ENCODE data around the gene ATP2A1.
A peak's percentile ranks its signal among the peaks of the same experiment; 100 is the strongest.
"Not testable (repeated sequence)": the region's sequence is repeated elsewhere in the genome, so short reads cannot be mapped to it uniquely, and the experiment has no call there.

The ATP2A1 gene

GRCh38 chr16:28859326-28859725, 19.0 kb upstream of the ATP2A1 start:
- no peak for DNase-seq (ENCODE audit: low read depth)

- DNase-seq (ENCODE audit: low read depth), result no peak
These were observed 14.1 kb upstream of the ATP2A1 start for GRCh38 chr16:28863929-28864793.

DNA sequence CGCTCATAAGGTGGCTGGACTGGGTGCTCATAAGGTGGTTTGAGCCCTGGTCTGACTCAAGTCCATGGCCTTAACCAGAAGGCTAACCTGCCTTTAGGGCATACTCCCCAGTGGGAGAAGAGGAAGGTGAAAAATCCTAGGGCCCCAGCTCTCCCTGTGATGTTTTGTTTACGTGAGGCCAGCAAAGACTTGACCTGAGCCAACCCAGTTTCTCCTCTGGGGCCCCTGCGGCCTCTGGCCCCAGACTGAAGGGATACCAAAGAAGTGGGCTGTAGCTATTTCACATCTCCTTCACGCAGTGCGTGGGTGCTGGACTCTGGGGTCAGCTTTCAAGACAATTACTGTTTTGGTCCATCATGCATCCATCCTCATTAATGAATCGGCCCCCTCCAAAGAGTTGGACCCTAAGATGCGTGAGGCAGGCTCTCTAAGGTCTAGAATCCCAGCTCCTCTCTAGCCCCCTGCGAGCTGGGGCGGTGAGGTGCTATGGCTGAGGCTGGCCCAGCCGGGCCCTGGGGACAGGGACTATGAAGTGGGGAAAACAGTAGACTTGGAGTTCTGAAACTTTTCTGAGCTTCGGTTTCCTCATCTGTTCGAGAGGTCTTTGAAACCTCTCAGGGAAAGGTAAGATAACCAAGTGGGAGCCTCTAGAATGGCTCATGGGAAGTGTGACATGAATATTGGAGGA, 13.1 kb upstream of the ATP2A1 start:
- DNase-seq (ENCODE audit: low read depth), result no peak

GRCh38 chr16:28865722-28866453, 12.4 kb upstream of the ATP2A1 start:
- DNase-seq (ENCODE audit: low read depth), result no peak

DNA sequence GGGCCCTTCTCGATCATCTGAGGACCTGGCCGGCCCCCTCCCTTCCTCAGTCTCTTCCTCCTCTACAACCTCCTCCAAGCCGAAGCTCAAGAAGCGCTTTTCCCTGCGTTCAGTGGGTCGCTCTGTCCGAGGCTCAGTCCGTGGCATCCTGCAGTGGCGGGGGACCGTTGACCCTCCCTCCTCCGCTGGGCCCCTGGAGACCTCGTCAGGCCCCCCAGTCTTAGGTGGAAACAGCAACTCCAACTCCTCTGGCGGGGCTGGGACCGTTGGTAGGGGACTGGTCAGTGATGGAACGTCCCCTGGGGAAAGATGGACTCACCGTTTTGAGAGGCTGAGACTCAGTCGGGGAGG, 11.9 kb upstream of the ATP2A1 start:
- DNase-seq (ENCODE audit: low read depth), result no peak

DNA sequence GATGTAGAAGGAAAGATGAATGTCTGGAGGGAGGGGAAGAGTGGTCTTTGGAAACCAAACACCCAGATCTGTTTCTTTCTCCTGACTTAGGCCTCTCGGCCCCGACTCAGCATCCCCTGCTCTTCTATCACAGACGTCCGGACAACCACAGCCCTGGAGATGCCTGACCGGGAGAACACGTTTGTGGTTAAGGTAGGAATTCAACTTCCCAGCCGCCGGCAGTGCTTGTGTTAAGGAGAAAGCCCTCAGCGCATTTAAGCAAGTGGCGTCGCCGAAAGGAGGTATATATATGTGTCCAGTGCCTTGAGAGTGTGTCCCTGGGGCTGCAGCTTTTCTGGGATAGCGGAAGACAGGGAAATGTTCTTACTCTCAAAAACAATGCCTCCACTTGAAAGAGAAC, 11.0 kb upstream of the ATP2A1 start:
- DNase-seq (ENCODE audit: low read depth), result no peak

- DNase-seq (ENCODE audit: low read depth), result not testable (repeated sequence)
These were observed 10.6 kb upstream of the ATP2A1 start for GRCh38 chr16:28867646-28868045.

GRCh38 chr16:28869201-28869600, 9.1 kb upstream of the ATP2A1 start:
- DNase-seq (ENCODE audit: low read depth), result no peak

- no peak for DNase-seq (ENCODE audit: low read depth)
These were observed 5.3 kb upstream of the ATP2A1 start for GRCh38 chr16:28872952-28873351.

DNA sequence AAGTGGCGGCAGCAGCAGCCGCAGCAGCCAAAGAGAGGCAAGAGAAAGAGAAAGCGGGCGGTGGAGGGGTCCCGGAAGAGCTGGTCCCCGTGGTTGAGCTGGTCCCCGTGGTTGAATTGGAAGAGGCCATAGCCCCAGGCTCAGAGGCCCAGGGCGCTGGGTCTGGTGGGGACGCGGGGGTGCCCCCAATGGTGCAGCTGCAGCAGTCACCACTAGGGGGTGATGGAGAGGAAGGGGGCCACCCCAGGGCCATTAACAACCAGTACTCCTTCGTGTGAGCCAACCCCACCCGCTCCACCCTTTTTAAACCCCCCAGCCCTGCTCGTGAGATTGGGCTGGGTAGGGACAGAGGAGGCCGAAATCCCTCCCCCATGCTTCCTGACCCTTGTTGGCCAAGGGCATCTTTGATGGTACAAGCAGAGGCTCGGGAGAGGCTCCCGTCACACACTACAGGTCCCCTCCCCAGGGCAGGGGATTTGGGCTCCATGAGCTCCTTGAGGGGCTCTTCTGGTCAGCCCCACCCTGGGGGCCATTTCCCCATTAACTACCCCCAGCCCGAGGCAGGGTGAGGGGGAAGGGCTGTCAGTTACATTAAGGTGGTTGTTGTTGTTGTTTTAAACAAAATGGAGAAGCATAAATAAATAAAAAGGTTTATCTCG, 4.6 kb upstream of the ATP2A1 start:
- DNase-seq (ENCODE audit: low read depth), result peak; percentile 34

- DNase-seq (ENCODE audit: low read depth), result no peak
These were observed 3.9 kb upstream of the ATP2A1 start for GRCh38 chr16:28874406-28874805.

DNA sequence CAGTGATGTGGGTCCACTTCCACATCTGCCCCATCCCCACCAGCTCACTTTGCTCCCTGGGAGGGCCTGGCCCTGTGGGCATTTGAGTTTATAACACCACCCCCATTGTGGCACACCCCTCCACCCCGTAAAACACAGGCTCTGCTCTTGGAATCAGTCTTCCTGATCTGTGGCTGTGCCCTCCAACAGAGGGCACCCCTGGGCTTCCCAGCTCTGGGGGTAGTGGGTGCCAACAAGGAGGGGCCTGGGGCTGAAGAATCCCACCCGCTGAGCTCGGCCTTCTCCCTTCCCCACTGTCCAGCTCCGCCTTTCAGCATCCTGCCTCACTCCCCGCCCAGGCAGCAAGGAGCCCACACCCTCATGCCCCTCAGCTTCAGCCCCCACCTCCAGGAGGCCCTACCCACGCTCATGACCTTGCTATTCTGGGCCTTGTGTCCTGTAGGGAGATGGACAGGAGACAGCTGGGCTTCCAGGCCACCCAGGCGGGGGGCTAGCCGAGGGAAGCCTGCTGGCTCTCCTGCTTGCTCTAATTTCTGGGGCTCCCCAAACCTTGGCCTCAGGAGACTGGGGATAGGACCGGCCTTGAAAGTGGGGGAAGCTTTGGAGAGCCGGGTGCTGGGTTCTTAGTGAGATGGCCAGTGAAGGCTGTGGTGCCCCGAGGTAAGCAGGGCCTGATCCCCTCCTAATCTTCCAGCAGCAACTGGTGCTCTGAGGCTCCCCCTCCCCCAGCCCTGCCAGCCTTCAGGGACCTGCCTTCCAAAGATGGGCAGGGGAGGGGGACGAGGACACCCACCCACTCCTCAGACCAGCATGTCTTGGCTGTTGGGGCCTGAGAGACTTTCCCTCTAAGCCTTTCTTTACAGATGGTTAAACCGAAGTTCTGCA, 2.9 kb upstream of the ATP2A1 start:
- no peak for DNase-seq (ENCODE audit: low read depth)

- DNase-seq (ENCODE audit: low read depth), result no peak
These were observed 2.1 kb upstream of the ATP2A1 start for GRCh38 chr16:28876019-28876659.

DNA sequence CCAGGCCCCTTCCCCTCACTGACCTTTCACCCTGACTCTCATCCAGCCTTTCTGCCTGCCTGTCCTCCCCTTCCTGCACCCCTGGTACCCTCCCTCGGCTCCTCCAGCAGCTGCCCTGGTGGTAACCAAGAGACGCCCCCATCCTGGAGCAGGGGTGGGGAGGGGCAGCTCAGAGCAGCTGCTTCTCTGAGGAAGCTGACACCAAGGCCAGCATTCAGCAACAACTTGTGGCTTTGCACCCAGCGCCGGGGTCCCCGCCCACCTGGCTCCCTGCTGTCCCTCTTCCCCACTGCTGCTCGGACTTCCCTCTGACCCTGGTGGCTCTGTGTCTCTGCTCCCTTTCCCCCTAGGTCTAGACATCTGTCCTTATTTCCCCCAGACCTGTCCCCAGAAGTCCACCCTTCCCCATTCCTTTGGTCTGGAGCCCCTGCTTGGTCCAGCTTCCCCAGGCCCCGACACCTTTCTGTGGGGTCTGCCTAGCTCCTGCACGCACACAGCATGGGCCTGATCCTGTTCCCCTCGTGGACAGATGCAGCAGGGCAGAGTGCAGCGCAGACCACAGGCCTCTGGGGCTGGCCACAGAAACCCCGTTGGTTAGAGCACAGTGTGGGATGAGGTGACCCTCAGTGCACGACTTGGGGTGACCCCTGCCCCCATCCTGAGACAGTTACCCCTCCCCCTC, 1.2 kb upstream of the ATP2A1 start:
- DNase-seq (ENCODE audit: low read depth), result no peak

- DNase-seq (ENCODE audit: low read depth), result no peak
These were observed 660 bp upstream of the ATP2A1 start for GRCh38 chr16:28877655-28878000.

DNA sequence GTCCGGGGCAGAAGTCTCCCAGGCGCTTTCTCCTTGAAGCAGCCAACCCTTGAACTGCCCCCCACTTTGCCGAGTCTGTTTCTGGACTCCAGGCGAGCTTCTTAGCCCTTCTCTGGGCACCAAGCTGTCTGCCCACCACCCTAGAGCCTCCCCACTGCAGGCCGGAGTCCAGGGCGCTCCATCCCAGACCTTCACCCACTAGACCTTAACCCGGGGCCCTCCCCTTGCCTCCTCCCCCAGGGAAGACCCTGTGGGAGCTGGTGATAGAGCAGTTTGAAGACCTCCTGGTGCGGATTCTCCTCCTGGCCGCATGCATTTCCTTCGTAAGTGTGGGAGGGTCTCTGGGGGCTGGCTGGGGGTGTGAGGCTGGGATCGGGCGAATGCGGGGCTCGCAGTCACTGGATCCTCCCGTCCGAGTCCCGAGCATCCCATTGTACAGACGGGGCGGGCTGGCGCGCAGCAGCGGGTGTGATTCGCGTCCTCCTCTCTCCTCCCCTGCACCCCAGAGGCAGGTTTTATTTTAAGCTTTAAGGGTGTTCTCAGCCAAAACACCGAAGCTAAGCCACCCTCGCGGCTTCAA, 1.1 kb downstream of the ATP2A1 start:
- DNase-seq (ENCODE audit: low read depth), result no peak

GRCh38 chr16:28879841-28880588, 1.7 kb downstream of the ATP2A1 start:
- DNase-seq (ENCODE audit: low read depth), result peak; percentile 80

DNA sequence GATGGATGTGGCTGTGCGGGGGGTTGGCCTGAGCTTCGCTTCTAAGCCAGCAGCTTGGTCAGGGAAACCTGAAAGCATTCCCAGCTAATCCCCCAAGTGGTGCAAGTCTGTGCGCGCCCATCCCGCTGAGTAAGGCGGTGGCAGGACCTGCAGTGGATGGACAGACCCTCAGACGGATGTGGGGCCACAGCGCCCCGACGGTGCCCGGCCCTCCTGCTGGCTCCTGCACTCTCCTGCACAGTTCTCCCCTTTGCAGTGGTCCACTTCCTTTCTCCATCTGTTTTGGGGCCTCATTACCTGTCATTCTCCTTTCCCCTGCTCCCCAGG, 2.3 kb downstream of the ATP2A1 start:
- no peak for DNase-seq (ENCODE audit: low read depth)

GRCh38 chr16:28880955-28881354, 2.7 kb downstream of the ATP2A1 start:
- DNase-seq (ENCODE audit: low read depth), result no peak
